ENCODE measurements around the gene KCTD13.
"Not testable (repeated sequence)": the region's sequence is repeated elsewhere in the genome, so short reads cannot be mapped to it uniquely, and the experiment has no call there.

Gene KCTD13

DNA sequence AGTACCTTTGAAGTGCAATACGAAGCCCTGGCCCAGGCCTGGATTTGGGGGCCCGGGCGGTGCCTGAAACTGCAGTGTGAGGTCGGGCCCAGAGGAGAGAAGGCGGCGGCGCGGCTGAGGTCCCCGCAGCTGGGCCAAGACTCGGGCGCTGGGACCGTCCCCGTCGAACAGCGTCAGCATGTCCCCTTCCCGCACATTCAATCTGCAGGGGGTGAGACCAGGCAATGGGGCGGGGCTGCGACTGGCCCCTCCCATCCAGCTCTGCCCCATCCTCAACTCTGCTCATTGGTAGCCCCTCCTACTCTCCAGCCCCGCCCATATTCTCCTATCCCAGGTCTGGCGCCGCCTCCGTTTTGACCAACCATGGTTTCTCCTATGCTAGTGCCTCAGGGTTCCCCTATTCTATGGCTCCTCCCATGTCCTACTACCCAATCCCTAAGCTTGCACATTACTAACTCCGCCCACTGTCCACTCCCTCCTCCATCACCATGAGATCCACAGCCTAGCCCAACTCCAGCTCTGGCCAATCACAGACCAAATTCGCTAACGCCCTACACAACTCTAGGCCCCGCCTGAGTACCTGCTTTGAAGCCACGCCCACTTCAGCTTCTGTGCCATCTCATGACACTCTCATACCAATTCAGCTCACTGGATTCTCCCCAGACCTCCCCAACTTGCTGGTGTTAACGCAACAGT is 48.6 kb downstream of the KCTD13 start:
- peak; percentile 57 to 75 (median 67) for DNase-seq

DNA sequence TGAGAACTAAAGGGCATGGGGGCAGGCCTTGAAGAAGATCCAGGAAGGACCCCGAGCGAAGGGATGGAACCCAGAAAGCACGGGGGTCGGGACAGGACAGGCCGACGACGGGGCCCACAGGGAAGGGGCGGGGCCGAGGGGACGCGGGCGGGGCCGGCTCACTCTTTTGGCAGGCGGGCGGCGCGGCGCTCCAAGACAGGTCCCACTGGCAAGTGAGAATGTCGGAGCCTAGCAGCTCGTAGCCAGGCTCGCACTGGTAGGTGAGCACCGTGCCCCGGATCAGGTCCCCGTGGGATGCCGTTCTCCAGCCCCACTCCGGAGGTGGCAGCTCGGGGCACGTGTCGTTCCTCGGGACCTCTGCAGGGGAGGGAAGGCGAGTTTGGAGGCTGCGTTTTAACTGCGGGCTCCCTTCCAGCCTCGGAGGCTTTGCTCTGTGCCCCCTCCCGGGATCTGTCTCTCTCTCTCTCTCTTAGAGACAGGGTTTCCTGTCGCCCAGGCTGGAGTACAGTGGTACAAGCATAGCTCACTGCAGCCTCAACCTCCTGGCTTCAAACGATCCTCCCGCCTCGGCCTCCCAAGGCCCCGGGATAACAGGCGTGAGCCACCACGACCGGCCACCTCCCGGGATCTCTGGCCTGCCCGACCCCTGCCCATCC is 49.3 kb downstream of the KCTD13 start:
- peak in 2 of 4 experiments; percentile 22 to 44 for DNase-seq

DNA sequence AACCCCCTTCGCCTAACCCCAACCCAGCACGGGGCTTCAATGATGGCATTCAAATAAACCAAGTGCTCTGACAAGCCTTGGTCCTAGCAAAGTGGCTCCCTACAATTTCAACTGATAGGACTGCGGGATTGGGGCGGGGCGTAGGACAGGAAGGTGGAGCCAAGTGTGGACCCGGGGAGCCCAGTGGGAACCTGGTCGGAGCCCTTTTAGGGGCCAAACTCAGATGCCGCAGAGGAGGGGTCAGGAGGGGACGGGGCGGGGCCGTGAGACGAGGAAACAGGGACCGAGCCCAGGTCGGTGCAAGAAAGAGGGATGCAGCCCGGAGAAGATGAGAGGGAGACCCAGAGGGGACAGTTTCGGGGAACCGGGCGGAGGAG is 49.8 kb downstream of the KCTD13 start:
- DNase-seq, result no peak

GRCh38 chr16:29875206-29875605 is 50.8 kb downstream of the KCTD13 start:
- DNase-seq, result no peak

- DNase-seq, result no peak
Observed at GRCh38 chr16:29873319-29873718, 52.7 kb downstream of the KCTD13 start.

- DNase-seq, result no peak
Observed at GRCh38 chr16:29871822-29872546, 54.0 kb downstream of the KCTD13 start.

DNA sequence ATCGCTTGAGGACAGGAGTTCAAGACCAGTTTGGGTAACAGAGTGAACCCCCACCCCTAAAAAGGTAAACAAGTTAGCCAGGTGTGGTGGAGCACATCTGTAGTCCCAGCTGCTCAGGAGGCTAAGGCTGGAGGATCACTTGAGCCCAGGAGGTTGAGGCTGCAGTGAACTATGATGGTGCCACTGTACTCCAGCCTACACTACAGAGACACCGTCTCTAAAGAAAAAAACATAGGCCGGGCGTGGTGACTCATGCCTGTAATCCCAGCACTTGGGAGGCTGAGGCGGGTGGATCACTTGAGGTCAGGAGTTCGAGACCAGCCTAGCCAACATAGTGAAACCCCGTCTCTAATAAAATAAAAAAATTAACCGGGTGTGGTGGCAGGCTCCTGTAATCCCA is 57.0 kb downstream of the KCTD13 start:
- not testable (repeated sequence) for DNase-seq

DNA sequence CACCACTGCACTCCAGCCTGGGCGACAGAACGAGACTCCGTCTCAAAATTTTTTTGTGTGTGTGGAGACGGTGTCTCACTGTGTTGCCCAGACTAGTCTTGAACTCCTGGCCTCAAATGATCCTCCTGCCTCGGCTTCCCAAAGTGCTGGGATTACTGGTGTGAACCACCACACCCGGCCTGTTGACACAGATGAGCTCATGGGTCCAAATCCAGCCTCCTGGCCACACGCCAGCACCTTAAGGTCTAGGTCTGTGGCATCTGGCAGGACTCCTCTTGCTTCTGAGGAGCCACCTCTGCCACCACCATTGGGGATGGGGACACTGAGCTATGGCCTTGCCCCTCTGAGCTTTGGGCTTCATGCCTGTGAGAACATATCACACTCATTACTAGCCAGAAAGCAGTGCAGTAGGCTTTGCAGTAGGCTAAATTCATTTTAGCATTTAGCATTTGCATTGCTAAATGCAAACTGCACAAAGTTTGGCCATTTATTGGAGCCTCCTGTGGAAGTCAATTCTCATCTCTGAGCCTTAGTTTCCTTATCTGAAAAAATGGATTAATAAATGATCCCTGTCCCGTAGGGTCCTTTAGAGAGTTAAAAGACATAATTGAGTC is 57.5 kb downstream of the KCTD13 start:
- DNase-seq, result no peak

DNA sequence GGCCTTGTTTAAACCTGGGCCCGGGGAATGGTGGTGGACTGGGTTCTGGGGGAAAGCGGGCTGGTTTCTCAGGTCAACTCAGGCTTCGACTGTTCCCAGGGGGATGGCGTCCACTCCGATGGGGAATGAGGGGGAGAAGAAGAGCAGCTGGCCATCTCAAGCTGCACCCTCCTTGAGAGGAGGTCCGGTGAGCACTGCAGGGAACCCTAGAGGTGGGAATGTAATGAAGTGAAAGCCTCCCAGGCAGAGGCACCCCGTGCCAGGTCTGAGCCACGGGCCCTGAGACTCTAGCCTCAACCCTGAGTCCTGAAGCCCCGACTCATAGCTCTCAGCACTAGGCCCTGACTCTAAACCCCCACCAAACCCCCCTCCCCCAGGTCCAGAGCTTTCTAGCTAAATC is 61.8 kb downstream of the KCTD13 start:
- DNase-seq, result no peak

- DNase-seq, result no peak
Observed at GRCh38 chr16:29863669-29863984, 62.4 kb downstream of the KCTD13 start.

GRCh38 chr16:29862884-29863668 is 63.0 kb downstream of the KCTD13 start, which contains the start of gene CDIPT:
Gene CDIPT (minus strand): TSS chr16:29863226. CDS start chr16:29862857, 369 bp downstream.
- peak; percentile 97 to 99 (median 98) for DNase-seq

DNA sequence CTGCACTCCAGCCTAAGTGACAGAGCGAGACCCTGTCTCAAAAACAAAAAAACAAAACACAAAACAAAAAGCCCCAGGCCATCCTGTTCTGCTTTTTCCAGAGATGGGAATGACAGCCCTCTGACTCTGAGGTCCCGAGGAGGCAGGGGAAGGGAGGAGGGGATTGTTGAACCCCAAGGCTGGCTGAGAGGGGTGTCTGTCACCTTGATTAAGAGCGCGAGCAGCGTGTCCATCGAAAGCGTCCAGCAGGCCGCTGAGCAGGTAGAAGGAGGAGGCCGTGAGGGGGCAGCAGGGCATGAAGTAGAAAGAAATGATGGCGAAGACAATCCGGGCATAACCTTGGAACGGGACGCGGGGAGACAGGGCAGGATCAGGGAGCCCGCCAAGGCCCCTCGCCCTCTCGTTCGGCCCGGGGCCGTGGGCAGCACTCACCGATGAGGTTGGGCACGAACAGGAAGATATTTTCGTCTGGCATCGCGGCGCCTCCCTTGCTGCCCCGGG is 63.6 kb downstream of the KCTD13 start:
- DNase-seq, result peak; percentile 13 to 48 (median 31)

DNA sequence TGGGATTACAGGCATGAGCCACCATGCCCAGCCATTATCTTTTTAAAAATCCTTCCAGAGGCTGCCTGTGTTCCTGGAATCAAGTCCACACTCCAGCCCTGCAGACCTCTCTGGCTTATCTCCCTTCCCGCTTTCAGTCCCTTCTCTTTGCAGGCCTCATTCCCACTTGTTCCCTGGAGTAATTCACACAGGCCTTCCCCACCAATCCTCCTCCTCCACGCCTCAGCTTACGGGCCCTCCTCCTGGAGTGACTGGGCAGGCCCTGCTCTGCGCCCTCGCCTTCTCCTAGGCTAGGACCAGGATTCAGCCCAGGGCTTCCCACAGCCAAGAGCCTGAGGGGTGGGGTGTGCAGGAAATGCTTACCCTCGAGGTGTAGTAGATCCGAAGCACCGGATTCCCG is 65.8 kb downstream of the KCTD13 start:
- DNase-seq, result no peak

- DNase-seq, result no peak
Observed at GRCh38 chr16:29858974-29859373, 67.1 kb downstream of the KCTD13 start.

DNA sequence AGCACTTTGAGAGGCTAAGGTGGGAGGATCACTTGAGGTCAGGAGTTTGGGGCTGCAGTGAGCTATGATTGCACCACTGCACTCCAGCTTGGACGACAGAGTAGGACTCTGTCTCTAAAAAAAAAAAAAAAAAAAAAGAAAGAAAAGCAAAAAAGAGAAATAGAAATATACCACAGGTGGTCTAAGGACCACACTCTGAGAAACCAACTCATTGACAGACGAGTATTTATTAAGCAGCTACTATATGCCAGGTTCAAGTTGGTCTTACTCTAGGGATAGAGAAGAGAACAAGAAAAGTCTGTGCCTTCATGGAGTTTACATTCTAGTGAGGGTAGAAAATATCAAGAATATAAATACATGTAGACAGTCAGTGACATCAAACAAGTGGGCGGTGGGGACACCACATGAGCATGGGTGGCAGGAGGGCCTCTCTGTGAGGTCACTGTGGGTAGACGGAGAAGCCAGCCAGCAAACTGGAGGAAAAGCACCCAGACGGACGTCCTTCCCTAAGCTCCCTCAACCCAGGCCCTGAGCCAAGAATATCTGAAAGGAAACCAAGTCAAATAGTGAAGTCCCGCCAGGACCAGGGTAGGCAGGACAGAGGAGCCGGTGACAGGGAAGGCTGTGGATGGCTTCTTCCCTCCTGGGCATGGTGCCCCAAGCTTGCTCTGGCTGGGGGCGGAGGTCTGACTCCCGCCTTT is 67.7 kb downstream of the KCTD13 start:
- peak; percentile 62 to 77 (median 68) for DNase-seq

DNA sequence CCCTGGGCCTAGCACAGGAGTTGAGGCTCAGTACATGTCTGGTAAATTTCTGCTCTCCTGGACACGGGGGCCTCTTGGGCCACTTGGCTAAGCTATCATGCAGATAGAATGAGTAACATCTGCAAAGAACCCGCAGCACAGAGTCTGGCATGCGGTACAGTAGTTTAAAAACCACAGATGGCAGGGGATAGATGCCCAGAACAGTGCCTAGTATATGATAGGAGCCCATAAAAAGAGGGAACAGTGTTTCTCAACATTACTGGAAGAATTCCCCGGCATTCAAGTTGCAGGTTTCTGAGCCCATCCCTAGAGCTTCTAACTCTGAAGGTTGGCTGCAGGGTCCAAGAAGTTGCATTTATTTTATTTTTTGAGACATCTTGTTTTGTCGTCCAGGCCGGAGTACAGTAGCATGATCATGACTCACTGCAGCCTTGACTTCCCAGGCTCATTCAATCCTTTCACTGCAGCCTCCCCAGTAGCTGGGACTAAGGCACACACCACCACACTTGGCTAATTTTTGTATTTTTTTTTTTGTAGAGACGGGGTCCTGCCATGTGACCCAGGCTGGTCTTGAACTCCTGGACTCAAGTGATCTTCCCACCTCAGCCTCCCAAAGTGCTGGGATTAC is 68.8 kb downstream of the KCTD13 start:
- DNase-seq, result no peak
